K562 (cell line): ENCODE results near the gene CCNL2. TPM values are rescaled to one million over a fixed set of nuclear protein-coding genes. Genes with fewer than 3 reads are reported as not detected.

Experiments used
- ARID4B ChIP-seq: sonication (generic); formaldehyde crosslinking; IDR thresholded peaks from 2 replicates; pipeline ENCODE4 v1.8.0; 2022; ENCODE audit warnings: mild to moderate bottlenecking, missing genetic modification reagents
- BRF1 ChIP-seq: IDR thresholded peaks from 3 replicates; pipeline ENCODE4 v1.6.1; 2011; ENCODE audit warnings: borderline replicate concordance, mild to moderate bottlenecking; ENCODE audit not compliant: insufficient read length; ENCODE audit errors: extremely low read depth
- E2F1 ChIP-seq: sonication (generic); formaldehyde crosslinking; IDR thresholded peaks from 2 replicates; pipeline ENCODE4 v1.8.1; 2023; ENCODE audit warnings: mild to moderate bottlenecking, missing genetic modification reagents, moderate library complexity
- E4F1 ChIP-seq: fragments of 250-450 bp; sonication (Bioruptor Pico); IDR thresholded peaks from 2 replicates; pipeline ENCODE4 v1.5.0; 2021; ENCODE audit warnings: mild to moderate bottlenecking, borderline replicate concordance
- EWSR1 ChIP-seq: fragments of 450-650 bp; IDR thresholded peaks from 2 replicates; pipeline ENCODE4 v1.6.1; 2018; ENCODE audit warnings: borderline replicate concordance, mild to moderate bottlenecking, low read depth, moderate library complexity; ENCODE audit not compliant: partially characterized antibody
- FOXJ2 ChIP-seq: fragments of 200-800 bp; sonication (Bioruptor generic); IDR thresholded peaks from 2 replicates; pipeline ENCODE4 v1.6.1; 2016; ENCODE audit warnings: missing genetic modification characterization, missing compliant biosample characterization
- MAFK ChIP-seq: IDR thresholded peaks from 2 replicates; pipeline ENCODE4 v1.6.1; 2011; ENCODE audit warnings: low read length, improper control_type of control experiment
- NFRKB ChIP-seq: fragments of 450-650 bp; IDR thresholded peaks from 2 replicates; pipeline ENCODE4 v1.6.1; 2016; ENCODE audit warnings: low read depth
- TAF7 ChIP-seq: fragments of 450-650 bp; IDR thresholded peaks from 2 replicates; pipeline ENCODE4 v1.6.1; 2016; ENCODE audit warnings: missing genetic modification characterization, missing compliant biosample characterization
- TAF9B ChIP-seq: fragments of 450-650 bp; IDR thresholded peaks from 2 replicates; pipeline ENCODE4 v1.6.1; 2018; ENCODE audit warnings: mild to moderate bottlenecking; ENCODE audit not compliant: partially characterized antibody
- ZBTB26 ChIP-seq: fragments of 450-650 bp; formaldehyde crosslinking; IDR thresholded peaks from 2 replicates; pipeline ENCODE4 v1.4.0; 2022; ENCODE audit warnings: missing genetic modification characterization
- ZNF184 ChIP-seq: sonication (generic); formaldehyde crosslinking; IDR thresholded peaks from 2 replicates; pipeline ENCODE4 v1.5.0; 2020; ENCODE audit warnings: missing genetic modification reagents
- polyA plus RNA-seq, 8 experiments: library from polyadenylated mRNA; depleted of rRNA in 4 of 8; stranded (reverse) in 5 of 8; unstranded in 3 of 8; fragments of >200 nt; fragmentation: Nextera tagmentation in 2 of 8; fragmentation: Illumina TruSeq in 1 of 8; extraction: Ambion mirVana in 2 of 8; extraction: Trizol in 1 of 8; gene quantifications; 2 replicates each; pipeline versions ENCODE4 v1.2.1 to v1.2.3, GENCODE V29; 2011 to 2014; ENCODE audit warnings: inconsistent platforms in 1 of 8, missing spikeins in 1 of 8
- total RNA-seq, 7 experiments: library from RNA; depleted of rRNA in 6 of 7; stranded (reverse); fragments of >200 nt in 6 of 7; fragmentation: Illumina TruSeq in 2 of 7; extraction: Trizol in 2 of 7; gene quantifications; 2 replicates each; pipeline versions ENCODE4 v1.2.1 to v1.2.3, GENCODE V29; 2011 to 2021; ENCODE audit warnings: low replicate concordance in 1 of 7
- TF ChIP-seq, protein P1 (sequence below): fragments of 450-650 bp; formaldehyde crosslinking; conservative IDR thresholded peaks from 2 replicates; pipeline ENCODE4 v1.4.0; 2022; ENCODE audit warnings: mild to moderate bottlenecking, missing genetic modification characterization
- TF ChIP-seq, protein P2 (sequence below): IDR thresholded peaks from 3 replicates; pipeline ENCODE4 v1.6.1; 2011; ENCODE audit warnings: borderline replicate concordance, mild to moderate bottlenecking; ENCODE audit not compliant: insufficient read length, insufficient read depth

CCNL2 gene
- total and polyA plus RNA-seq, 9 of the 15 experiments (the other 6 are each of a cell fraction or from before 2014, with no cell fraction given): 2.8 to 287 (median 94.5) TPM

DNA sequence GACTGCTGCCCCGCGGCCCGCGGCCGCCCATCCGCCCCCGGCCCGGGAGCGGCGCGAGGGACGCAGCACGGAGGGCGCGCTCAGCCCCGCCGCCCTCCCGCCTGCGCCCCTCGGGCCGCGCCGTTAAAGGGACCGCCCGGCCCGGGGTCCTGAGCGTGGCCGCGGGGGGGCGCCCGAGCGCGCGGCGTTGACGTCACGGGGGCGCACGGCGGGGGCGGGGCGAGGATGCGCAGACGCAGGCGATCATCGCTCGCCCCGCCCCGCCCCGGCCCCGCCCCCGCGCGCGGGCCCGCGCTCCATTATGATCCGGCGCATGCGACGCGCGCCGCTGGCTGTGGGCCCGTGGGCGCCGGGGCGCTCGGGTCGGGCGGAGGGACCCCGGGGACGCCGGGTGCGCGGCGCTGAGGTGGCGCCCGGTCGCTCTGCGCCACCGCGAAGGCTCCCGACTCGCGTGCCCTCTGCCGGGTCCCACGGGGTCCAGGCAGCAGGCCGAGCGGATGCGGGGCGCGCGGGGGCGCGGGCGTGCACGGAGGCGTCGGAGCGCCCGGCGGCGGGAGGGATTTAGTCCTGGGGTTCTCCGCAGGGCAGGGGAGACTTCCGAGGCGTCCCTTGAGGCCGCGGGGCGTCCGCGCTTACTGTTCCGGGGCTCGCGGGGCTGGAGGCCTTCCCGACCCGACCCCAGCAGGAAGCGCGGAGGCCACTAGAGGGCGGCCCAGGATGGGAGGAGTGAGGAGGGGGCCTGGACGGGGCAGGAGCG lies 49.7 kb downstream of the CCNL2 start, which contains the start of gene DVL1 (continued):
- TF ChIP-seq ARID4B (CRISPR knock-in tag): peak; percentile 84; the same call in 1 of the 2 replicates
- no peak for TF ChIP-seq E4F1 (CRISPR knock-in tag)
- TF ChIP-seq ZNF184: no peak
- TF ChIP-seq ZBTB26: no peak
- no peak for TF ChIP-seq EWSR1
- no peak for TF ChIP-seq BRF1
- TF ChIP-seq E2F1 (CRISPR knock-in tag): peak; percentile 40; the same call in 1 of the 2 replicates
- TF ChIP-seq TAF9B: no peak
- no peak for TF ChIP-seq TAF7 (tag)
- no peak for TF ChIP-seq FOXJ2 (tag)
- no peak for TF ChIP-seq NFRKB
- TF ChIP-seq, protein P1, sequence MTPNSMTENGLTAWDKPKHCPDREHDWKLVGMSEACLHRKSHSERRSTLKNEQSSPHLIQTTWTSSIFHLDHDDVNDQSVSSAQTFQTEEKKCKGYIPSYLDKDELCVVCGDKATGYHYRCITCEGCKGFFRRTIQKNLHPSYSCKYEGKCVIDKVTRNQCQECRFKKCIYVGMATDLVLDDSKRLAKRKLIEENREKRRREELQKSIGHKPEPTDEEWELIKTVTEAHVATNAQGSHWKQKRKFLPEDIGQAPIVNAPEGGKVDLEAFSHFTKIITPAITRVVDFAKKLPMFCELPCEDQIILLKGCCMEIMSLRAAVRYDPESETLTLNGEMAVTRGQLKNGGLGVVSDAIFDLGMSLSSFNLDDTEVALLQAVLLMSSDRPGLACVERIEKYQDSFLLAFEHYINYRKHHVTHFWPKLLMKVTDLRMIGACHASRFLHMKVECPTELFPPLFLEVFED (CRISPR knock-in tag): no peak
- TF ChIP-seq, protein P2, sequence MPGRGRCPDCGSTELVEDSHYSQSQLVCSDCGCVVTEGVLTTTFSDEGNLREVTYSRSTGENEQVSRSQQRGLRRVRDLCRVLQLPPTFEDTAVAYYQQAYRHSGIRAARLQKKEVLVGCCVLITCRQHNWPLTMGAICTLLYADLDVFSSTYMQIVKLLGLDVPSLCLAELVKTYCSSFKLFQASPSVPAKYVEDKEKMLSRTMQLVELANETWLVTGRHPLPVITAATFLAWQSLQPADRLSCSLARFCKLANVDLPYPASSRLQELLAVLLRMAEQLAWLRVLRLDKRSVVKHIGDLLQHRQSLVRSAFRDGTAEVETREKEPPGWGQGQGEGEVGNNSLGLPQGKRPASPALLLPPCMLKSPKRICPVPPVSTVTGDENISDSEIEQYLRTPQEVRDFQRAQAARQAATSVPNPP: no peak
- TF ChIP-seq MAFK: no peak
